GM12875 (cell line): ENCODE measurements around the gene DQX1.

Experiments
- H3K4me3 ChIP-seq: one replicate; pipeline ENCODE4 v1.5.1; 2011; ENCODE audit warnings: low read depth, low read length, control low read depth
- CTCF ChIP-seq: IDR thresholded peaks from 2 replicates; pipeline ENCODE4 v1.5.1; 2011; ENCODE audit warnings: low read depth, mild to moderate bottlenecking, control low read depth, inconsistent platforms, low read length, moderate library complexity, borderline replicate concordance; ENCODE audit not compliant: insufficient read depth

The DQX1 gene

DNA sequence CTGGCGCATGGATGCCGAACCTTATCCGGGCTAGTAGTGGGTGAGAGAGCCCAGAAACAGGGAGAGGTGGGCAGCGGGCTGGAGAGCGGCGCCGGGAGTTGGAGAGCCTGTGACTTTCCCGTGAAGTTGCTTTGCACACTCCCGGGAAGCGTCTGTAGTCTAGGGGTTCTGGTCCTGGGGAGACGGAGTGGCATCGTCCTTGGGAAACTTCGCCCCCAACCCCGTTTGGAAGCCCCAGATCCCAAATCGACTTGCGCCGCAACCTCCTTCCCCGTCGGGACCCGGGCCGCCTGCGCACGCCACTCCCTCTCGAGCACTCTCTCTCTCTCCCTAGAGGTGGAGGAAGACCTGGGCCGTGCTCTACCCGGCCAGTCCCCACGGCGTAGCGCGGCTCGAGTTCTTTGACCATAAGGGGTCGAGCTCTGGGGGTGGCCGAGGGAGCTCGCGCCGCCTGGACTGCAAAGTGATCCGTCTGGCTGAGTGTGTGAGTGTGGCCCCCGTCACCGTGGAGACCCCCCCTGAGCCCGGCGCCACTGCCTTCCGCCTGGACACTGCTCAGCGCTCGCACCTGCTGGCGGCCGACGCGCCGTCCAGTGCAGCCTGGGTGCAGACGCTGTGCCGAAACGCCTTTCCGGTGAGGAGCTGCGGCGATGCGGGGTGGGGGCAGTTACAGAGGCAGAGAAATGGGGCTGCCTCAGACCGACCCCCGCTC lies 28.9 kb upstream of the DQX1 start:
- H3K4me3 ChIP-seq, result peak overlapping the region; percentile 98
- no peak for TF ChIP-seq CTCF

GRCh38 chr2:74553892-74554819 lies 28.1 kb upstream of the DQX1 start, which contains the start of the genes DOK1 and LOXL3:
Gene DOK1 (plus strand): TSS chr2:74554720. CDS start chr2:74554755, 35 bp downstream.
Gene LOXL3 (minus strand): TSS chr2:74553942. CDS start chr2:74552634, 1,308 bp downstream.
- H3K4me3 ChIP-seq, result peak within 1 kb of the TSS; percentile 98
- TF ChIP-seq CTCF, result no peak

- H3K4me3 ChIP-seq, result peak overlapping the region; percentile 98
- TF ChIP-seq CTCF, result no peak
Measured at GRCh38 chr2:74552914-74553811, 27.1 kb upstream of the DQX1 start.

- peak overlapping the region; percentile 98 for H3K4me3 ChIP-seq
- TF ChIP-seq CTCF, result no peak
Measured at GRCh38 chr2:74551942-74552913, 26.2 kb upstream of the DQX1 start.

DNA sequence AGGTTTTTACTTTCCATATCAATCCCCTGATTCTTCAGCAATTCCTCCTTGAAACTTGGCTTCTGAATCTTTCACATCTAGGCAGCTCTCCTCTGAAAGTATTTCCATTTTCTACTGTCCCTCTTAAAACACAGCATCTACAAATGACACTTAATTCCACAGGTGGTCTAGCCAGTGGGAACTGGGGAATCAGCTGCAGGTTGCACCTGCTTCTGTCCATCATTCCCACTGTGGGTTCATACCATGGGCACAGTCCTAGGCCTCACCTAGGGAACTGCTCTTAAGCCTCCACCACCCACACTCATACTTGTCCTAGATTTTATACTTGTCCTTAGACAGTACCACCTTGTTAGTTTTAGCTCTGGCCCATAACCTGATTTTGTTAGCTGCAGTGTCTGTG lies 25.5 kb upstream of the DQX1 start:
- peak overlapping the region; percentile 98 for H3K4me3 ChIP-seq
- no peak for TF ChIP-seq CTCF

DNA sequence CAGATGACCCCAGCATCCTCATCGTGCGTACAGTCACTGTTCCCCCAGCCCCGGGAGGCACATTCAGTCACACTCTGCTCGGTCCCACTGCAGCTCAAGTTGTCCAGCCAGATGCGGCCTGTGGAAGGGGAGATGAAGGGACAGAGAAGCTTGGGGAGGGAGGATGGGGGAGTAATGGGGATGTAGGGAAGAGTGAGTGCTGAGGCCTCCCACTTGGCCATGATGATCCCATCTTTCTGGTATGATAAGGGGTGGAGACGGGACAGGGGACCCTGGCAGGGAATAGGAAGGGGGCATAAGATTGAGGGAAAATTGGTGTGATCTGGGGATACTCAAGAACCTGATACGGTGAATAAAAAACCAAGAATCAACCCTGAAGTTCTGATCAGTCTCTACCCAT lies 24.2 kb upstream of the DQX1 start:
- TF ChIP-seq CTCF, result no peak
- H3K4me3 ChIP-seq, result peak overlapping the region; percentile 78
